SIG-M5 (cell line): ENCODE data around the gene ZNF701.
"Not testable (repeated sequence)": the region's sequence is repeated elsewhere in the genome, so short reads cannot be mapped to it uniquely, and the experiment has no call there.

ENCODE experiments used
- DNase-seq: peaks from one replicate; lab custom pipeline; 2025; lab: John Stamatoyannopoulos, UW

Gene ZNF701

DNA sequence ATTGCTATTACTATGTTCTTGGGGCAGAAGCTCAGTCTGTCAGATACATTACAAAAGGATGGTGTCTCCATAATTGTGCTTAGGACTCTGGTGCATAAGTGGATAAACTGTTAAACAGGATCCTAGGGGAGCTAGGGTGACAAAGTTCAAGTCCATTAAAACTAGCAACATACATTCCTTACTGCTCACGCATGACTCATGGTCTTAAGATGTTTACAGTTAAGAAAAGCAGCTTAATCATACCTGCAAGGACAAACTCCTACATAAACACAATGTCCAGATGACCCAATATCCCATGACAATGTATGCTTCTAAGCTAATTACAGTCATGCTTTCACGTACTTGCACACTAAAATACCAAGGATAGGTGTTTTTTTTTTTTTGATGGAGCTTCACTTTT is 3.5 kb upstream of the ZNF701 start:
- DNase-seq = no peak

DNA sequence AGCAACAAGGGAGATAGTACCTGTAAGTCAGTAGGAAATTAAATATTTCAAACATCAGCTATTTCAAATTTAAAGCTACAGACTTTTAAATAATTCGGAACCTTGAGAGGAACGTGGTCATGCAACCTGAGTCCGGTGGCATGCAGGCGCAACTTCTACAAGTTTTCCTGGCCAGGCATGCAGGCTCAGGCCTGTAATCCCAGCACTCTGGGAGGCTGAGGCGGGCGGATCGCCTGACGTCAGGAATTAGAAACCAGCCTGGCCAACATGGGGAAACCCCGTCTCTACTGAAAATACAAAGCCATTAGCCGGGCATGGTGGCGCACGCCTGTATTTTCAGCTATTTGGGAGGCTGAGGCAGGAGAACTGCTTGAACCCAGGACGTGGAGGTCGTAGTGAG is 2.2 kb upstream of the ZNF701 start:
- DNase-seq = no peak

DNA sequence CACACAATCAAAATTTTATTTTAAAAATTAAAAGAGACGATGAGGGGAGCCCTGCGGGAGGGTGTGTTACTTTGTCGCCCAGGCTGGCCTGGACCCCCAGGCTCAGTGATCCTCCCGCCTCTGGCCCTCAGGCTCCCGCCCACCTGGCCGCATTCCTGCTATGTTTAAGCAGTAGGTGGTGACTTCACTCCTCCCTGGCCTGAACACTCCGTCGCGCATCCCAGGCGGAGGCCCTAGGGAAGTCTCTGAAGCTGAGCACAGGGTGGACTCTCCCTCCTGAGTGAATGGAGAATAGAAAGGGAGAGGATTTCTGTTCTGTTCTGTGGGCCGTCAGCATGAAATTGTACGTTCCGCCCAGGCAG is 468 bp upstream of the ZNF701 start:
- not testable (repeated sequence) for DNase-seq

DNA sequence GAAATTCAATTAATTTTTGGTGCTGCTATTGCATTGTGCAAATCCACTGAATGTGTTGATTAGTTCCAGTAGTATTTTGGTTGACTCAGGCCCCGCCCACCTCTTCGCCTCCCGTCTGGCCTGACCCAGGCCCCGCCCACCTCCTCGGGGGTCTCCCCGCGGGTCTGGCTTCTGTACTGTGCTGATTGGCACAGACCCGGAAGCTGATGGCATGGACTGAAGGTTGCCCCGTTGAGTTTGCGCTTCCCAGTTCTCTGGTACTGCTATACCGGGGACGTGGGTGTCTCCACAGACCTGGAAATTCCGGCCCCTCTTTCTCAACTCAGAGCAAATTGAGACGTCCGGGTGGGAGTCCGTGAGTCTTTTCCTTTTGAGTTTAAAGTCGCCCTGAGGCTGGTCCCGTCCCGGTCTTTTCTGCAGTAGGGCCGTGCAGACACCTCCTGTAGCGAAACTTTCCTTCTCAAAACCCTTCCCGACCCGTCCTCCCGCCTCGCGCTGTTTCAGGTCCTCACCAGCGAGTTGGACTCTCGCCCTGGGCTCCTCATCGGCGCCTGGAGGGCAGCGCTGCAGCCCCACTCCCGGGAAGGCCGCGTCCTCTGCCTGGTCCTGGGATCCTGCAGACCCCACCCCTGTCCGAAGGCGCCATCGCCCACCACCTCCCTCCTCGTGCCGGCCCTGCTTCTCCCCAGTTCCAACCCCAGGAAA is 14.8 kb downstream of the ZNF701 start:
- no peak for DNase-seq

DNA sequence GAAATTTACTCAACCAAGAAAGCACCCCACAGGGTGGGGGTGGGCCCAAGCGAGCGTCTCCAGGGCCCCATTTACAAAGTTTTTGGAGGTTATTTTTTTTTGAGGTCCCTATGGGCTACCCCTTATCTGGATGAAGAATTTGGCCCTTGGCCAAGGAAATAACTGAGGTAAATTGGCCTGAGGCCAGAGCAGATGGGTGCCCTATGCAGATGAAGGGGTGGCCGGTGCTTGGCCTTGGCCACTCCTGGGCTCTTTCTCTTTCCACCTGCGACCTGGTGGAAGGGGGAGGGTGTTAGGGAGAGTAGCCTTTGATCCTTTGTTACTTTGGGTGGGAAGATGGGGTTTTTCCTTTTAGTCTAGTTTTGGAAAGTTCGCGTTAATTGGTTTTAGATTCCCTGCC is 15.5 kb downstream of the ZNF701 start:
- no peak for DNase-seq

DNA sequence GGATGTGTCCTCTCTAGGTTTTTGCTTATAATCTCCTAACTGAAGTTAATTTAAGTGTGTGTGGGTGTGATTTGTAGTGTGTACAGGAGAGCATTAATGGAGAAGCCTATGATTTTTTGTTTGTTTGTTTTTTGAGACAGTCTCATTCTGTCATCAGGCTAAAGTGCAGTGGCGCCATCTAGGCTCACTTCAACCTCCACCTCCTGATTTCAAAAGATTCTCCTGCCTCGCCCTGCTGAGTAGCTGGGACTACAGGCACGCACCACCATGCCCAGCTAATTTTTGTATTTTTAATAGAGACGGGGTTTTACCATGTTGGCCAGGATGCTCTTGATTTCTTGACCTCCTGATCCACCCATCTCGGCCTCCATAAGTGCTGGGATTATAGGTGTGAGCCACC is 20.6 kb downstream of the ZNF701 start:
- DNase-seq = no peak

DNA sequence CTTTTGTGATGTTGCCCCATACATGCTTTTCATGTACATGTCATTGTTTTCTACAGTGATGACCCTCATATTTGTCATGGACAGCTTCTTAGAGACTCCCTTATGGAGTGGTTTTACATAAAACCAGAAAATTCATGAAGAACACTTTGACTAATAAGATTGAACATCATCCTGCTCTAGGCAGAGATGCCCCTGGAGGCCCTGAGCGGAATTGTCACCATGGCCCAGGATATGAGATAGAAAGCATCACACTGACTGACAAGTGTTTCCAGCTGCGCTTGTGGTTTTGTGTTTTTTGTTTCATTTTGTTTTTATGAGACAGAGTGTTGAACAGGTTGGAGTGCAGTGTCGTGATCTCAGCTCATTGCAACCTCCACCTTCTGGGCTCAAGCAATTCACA is 22.2 kb downstream of the ZNF701 start:
- DNase-seq = no peak

DNA sequence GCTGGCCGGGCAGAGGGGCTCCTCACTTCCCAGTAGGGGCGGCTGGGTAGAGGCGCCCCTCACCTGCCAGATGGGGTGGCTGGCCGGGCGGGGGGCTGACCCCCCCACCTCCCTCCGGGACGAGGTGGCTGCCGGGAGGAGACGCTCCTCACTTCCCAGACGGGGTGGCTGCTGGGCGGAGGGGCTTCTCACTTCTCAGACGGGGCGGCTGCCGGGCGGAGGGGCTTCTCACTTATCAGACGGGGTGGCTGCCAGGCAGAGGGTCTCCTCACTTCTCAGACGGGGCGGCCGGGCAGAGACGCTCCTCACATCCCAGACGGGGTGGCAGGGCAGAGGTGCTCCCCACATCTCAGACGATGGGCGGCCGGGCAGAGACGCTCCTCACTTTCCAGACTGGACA is 23.4 kb downstream of the ZNF701 start:
- DNase-seq = not testable (repeated sequence)

DNA sequence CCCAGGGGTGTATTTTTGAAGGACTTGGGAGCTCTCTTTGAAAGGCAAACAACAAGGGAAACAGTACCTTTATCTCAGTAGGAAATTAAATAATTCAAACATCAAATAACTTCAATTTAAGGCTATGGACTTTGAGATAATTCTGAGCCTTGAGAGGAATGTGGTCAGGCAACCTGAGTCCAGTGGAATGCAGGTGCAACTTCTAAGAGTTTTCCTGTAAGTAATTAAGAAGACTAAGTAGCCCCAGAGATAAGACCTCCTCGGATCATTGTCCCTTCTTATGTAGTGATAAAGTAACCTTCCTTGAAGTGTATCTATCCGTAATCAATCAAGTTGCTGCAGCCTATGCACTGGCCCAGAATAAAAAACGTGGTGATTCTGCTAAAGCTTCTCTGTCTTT is 29.2 kb downstream of the ZNF701 start:
- no peak for DNase-seq

DNA sequence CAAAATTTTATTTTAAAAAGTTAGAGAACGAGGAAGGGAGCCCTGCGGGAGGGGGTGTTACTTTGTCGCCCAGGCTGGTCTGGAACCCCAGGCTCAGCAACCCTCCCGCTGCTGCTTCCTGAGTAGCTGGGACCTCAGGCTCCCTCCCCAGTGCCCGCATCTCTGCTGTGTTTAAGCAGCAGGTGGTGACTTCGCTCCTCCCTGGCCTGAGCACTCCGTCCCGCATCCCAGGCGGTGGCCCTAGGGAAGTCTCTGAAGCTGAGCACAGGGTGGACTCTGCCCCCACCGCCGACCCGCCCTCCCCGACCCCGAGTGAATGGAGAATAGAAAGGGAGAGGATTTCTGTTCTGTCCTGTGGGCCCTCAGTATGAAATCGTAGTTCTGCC is 30.5 kb downstream of the ZNF701 start:
- DNase-seq = no peak

DNA sequence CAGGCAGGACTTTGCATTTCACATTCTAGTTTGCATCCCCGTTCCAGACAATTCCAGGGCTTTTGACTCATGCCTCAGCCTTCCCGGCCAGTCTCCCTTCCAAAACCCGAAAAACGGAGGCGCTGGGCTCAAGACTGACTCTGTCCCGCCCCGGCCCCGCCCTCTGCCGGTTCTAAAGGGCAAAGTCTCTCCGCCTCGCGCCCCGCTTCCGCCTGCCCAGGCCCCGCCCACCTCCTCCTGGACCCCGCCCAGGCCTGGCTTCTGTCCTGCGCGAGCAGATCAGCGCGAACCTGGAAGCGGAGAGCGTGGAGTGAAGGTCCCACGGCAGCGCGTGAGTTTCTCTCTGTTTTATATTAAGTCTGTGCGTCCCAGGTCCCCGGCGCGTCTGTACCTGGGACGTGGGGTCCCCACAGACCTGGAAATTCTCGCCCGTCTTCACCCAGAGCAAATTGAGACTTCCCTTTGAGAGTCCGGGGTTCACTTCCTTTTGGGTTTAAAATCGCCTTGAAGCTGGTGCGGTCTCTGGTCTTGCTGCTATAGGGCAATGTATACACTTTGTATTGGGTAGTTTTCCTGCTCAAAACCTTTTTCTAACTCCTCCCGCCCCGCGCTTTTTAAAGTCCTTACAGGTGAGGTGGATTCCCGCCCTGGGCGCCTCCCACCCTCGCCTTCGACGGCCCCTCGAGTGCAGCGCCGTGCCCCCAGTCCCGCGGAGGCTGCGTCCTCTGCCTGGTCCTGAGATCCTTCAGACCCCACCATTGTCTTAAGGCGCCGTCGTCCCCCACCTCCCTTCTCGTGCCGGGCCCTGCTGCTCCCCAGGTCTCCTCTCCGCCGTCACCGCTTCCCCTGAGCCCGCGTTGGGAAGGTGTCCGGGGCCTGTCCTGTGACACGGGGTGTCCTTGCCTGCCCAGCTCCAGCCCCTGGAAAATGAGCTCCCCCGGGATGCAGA is 31.2 kb downstream of the ZNF701 start:
- no peak for DNase-seq

DNA sequence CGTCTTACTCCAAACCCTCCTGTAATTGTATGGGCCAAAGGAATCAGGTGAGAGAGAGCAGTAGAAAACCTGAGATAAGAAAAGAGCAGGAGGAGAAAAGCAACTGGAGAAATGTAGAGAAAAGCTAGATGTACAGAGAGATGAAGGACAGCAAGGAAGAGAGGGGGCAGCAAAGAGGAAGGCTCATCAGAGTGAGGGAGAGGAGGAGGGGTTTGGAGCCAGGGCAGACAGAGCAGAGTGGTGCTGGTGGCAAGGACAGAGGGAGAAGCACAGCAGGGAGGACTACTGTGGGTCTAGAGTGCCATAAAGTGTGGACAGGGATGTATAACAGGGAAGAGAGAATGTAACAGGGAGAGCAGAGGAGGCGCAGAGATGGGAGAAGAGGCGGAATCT is 31.9 kb downstream of the ZNF701 start:
- not testable (repeated sequence) for DNase-seq

DNA sequence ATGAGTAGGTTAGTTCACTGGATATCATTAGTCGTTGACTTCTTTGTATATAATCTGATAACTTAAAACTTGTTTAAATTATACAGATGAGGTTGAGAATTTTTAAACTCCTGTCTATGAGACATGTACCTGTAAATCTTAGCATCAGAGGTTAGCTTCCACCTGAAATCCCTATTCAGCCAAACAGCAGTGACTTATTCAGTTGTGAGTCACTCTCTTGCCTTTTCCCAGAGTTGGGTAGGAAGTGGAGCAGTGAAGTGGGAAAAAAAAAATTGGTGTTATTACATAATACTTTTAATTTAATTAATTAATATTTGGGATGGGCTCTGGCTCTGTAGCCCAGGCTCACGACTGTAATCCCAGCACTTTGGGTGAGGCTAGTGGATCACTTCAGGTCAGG is 32.9 kb downstream of the ZNF701 start:
- no peak for DNase-seq

DNA sequence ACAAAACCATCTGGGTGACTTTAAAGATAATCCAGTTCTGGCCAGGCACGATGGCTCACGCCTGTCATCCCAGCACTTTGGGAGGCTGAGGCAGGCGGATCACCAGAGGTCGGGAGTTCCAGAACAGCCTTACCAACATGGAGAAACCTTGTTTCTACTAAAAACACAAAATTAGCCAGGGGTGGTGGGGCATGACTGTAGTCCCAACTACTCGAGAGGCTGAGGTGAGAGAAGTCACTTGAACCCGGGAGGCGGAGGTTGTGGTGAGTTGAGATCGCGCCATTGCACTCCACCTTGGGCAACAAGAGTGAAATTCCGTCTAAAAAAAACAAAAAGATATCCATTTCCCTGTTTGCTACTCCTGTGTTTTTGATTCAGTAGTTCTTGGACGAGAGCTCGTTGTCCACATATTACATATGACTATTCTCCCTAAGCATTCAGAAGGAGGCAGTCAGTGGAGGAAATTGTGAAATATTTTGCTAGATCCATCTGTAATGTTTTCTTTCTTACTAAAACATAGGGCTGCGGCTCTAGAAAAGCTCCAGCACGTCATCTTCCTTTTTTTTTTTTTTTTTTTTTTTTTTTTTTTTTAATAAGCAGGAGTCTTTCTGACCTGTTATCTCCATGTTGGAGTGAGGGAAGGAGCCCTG is 33.6 kb downstream of the ZNF701 start:
- no peak for DNase-seq

DNA sequence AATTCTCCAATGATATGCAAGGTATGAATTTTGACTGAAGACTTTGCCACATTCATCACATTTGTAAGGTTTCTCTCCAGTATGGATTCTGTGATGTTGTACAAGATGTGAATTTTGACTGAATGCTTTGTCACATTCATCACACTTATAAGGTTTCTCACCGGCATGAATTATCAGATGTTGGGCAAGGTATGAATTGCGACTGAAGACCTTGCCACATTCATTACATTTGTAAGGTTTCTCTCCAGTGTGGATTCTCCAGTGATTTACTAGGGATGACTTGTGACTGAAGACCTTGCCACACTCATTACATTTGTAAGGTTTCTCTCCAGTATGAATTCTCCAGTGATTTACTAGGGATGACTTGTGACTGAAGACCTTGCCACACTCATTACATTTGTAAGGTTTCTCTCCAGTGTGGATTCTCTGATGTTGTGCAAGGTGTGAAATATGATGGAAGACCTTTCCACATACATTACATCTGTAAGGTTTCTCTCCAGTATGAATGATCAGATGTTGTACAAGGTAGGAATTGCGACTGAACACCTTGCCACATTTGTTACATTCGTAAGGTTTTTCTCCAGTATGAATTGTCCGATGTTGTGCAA is 43.3 kb downstream of the ZNF701 start:
- no peak for DNase-seq

DNA sequence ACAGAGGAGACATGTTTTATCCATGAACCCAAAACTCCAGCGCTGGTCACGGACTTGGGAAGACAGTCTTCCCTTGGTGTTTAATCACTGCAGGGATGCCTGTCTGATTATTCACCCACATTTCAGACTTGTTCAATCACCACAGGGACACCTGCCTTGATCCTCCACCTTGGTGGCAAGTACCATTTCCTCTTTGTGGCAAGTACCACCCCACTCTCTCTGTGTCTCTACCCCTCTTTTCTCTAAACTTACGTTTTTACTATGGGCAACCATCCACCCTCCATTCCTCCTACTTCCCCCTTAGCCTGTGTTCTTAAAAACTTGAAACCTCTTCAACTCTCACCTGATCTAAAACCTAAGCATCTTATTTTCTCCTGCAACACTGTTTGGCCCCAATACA is 51.3 kb downstream of the ZNF701 start:
- no peak for DNase-seq

DNA sequence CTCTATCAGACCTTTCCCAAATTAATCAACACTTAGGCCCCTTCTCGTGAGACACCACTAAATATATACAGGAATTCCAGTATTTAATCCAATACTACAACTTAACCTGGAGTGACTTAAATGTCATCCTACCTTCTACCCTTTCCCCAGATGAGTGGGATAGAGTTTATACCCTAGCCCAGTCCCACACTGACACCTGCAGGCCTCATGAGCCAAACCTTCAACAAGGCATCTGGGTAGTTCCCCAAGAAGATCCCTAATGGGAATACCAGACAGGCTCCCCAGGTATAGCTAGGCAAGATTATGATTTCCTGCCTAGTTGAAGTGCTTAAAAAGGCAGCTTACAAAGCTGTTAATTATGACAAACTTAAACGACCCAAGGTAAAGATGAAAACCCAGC is 52.2 kb downstream of the ZNF701 start:
- DNase-seq = no peak

DNA sequence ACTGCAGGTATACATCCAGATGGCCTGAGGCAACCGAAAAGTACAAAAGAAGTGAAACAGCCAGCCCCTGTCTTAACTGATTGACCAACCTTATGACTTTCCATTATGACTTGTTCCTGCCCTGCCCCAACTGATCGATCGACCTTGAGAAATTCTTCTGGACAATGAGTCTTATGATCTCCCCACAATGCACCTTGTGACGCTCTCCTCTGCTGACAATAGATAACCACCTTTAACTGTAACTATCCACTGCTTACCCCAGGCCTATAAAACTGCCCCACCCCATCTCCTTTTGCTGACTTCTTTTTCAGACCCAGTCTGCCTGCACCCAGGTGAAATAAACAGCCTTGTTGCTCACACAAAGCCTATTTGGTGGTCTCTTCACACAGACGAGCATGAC is 56.8 kb downstream of the ZNF701 start:
- DNase-seq = no peak

DNA sequence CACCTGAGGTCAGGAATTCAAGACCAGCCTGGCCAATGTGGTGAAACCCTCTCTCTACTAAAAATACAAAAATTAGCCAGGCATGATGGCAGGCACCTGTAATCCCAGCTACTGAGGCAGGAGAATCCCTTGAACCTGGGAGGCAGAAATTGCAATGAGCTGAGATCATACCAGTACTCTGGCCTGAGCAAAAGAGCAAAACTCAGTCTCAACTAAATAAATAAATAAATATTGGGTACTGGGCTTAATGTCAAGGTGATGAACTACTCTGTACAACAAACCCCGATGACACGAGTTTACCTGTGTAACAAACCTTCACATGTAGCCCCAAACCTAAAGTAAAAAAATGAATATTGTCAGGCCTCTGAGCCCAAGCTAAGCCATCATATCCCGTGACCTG is 57.4 kb downstream of the ZNF701 start:
- not testable (repeated sequence) for DNase-seq

DNA sequence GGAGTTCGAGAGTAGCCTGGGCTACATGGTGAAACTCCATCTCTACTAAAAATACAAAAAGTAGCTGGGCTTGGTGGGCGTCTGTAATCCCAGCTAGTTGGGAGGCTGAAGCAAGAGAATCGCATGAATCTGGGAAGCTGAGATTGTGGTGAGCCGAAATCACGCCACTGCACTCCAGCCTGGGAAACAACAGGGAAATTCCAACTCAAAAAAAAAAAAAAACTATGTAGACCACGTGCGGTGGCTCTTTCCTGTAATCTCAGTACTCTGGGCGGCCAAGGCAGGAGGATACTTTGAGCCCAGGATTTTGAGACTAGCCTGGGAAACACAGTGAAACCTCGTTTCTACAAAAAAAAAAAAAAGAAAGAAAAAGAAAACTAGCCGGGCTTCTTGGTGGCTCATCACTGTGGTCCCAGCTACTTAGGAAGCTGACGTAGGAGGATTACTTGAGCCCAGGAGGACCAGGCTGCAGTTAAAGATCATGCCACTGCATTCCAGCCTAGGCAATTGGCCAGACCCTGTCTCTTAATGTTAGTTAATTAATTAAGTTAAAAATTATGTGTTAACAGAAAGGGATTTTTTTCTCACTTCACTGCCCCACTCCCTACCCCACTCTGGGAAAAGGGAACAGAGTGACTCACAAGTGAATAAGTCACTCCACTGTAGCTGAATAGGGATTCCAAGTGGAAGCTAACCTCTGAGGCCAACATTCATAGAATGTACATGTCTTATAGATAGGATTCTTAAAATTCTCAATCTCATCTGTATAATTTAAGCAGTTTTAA is 65.9 kb downstream of the ZNF701 start:
- no peak for DNase-seq
